Effector memory CD4-positive, alpha-beta T cell (primary cell): ENCODE data around the gene SOX13.

Source experiments
- DNase-seq, 3 donors: peaks; one replicate each; pipeline ENCODE4 v3.0.0-alpha.2; 2020
- H3K27ac ChIP-seq: 2 replicates; pipeline ENCODE4 v1.7.0; 2013; ENCODE audit warnings: mild to moderate bottlenecking, low read length, moderate library complexity; ENCODE audit not compliant: insufficient read depth, poor library complexity, severe bottlenecking
- H3K27me3 ChIP-seq: replicated peaks from 2 replicates; pipeline ENCODE4 v1.7.0; 2013; ENCODE audit warnings: mild to moderate bottlenecking, low read length; ENCODE audit not compliant: insufficient read depth, control insufficient read depth, poor library complexity, severe bottlenecking
- H3K36me3 ChIP-seq: 2 replicates; pipeline ENCODE4 v1.7.0; 2013; ENCODE audit warnings: mild to moderate bottlenecking, low read length, moderate library complexity; ENCODE audit not compliant: control insufficient read depth, insufficient read depth
- H3K4me1 ChIP-seq: 2 replicates; pipeline ENCODE4 v1.7.0; 2013; ENCODE audit warnings: low read length, mild to moderate bottlenecking; ENCODE audit not compliant: control insufficient read depth, insufficient read depth, poor library complexity, severe bottlenecking
- H3K4me3 ChIP-seq: 2 replicates; pipeline ENCODE4 v1.7.0; 2013; ENCODE audit warnings: low read length, low read depth, mild to moderate bottlenecking; ENCODE audit not compliant: insufficient read depth, poor library complexity, severe bottlenecking
- H3K9me3 ChIP-seq: 2 replicates; pipeline ENCODE4 v1.7.0; 2013; ENCODE audit warnings: mild to moderate bottlenecking, low read length, moderate library complexity; ENCODE audit not compliant: control insufficient read depth

SOX13 gene

DNA sequence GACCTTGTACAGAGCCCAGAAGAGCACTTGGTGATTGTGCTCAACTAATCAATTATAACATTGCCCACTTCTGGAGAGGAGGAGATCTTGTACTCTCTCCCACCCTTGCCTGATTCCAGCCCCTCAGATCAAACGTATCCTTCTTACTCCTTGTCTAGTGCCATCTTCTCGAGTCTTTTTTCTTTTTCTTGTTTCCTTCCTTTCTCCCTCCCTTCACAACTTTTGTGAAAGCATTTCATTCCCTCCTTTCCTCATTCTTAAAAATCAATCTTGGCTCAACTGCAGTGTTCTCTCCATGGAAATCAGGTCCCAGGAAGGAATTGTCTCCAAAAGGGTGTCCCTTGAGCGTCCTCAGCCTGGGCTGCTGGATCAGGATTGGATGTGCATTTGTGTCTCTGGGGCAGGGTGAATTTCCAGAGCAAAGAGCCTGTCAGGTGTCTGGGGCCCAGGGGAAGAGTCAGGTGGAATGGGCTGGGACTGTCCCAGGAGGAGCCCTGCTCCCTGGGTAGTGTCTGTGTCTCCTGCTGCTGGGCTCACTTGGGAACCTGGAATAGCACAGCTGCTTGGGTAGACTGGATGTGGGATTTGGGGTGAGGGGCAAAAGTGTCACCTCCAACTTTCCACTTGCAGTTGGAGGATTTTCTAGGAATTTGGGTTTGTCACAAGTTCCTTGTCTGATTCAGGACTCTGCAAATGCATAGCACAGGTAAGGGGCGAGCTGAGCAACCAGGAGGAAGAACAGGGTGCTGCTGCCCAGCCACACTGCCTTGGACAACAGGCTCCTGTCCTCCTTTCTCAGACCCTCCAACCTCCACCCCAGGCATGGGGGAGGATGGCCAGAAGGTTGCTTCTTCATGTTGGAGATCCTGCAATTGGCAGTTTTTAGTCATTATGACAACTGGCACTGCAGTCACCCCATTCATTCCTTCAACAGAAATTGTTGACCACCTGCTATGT lies 3.3 kb downstream of the SOX13 start:
- H3K4me3 ChIP-seq: no peak overlapping the region
- H3K4me1 ChIP-seq: peaks cover 15% of the 10 kb centered on the region
- H3K36me3 ChIP-seq: no peaks in the 10 kb centered on the region
- H3K27ac ChIP-seq: no peak overlapping the region
- DNase-seq: no peak
- H3K27me3 ChIP-seq: peaks cover 14% of the 10 kb centered on the region
- no peaks in the 10 kb centered on the region for H3K9me3 ChIP-seq

DNA sequence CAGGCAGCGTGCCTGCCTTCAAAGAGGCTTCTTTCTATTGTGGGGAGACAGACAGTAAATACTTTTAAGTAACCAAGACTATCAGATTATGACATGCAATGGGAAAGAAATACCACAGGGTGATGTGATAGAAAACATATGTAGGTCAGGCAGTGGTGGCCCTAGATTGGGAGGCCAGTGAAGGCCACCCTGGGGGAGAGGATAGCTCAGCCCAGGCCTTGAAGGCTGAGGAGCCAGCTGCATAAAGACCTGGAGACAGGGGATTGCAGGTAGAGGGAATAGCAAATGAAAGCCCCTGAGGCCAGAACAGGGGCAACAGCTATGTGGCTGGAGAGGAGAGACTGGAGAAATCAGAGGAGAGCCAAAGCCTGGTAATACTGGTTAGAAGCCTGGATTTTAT lies 4.0 kb downstream of the SOX13 start:
- Histone ChIP-seq H3K9me3 (no peaks in the 10 kb centered on the region), H3K4me3 (no peak overlapping the region), H3K27me3 (peaks cover 14% of the 10 kb centered on the region), H3K27ac (no peak overlapping the region), H3K4me1 (peaks cover 15% of the 10 kb centered on the region), H3K36me3 (no peaks in the 10 kb centered on the region)
- DNase-seq: no peak

DNA sequence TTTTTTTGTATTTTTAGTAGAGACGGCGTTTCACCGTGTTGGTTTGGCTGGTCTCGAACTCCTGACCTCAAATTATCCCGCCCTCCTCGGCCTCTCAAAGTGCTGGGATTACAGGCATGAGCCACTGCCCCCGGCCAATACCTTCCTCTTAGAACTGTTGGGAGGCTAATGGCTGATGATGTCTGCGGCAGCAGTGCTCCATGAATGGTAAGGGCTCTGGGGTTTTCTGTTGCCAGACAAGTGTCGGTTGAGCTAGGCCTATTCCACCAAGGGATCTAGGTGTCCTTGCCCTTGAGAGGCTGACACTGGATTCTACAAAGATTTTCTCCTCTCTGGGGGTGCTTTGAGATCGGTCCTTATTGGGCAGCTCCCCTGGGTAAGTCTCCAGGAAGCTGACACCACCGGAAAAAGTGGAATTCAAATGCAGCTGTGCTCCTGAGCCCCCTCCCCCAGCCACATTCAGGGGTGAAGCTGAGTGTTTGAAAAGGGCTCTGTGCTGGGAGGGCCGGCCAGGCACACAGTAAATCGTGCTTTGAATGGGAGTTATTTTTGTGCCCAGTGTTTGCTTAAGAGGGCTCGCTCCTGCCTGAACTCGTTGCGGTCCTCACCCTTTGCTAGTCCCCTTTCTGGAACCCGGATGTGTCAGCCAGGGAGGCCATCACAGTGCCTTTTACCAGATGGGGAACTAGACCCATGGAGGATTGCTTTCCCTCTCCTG lies 5.2 kb downstream of the SOX13 start:
- no peak for DNase-seq
- Histone ChIP-seq H3K4me3 (no peak overlapping the region), H3K36me3 (no peaks in the 10 kb centered on the region), H3K27ac (no peak overlapping the region), H3K4me1 (peaks cover 13% of the 10 kb centered on the region), H3K27me3 (peaks cover 14% of the 10 kb centered on the region), H3K9me3 (no peaks in the 10 kb centered on the region)

DNA sequence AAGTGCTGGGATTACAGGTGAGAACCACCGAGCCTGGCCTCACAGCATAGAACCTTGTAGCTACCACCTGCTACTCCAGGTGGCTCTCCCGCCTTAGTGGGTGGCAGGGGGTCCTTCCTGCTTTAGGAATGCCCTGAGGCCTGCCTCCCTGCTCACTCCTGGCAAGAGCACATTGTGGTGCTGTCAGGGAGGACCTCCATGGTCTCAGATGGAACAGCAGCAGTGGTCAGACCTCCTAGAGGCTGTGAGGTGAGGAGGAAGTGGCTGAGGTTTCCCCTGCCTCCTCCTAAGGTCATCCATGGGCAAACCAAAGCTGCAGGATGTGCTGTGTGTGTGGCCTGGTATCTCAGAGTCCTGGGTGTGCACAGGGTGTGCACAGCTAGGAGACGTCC lies 6.7 kb downstream of the SOX13 start:
- H3K27ac ChIP-seq: no peak overlapping the region
- H3K9me3 ChIP-seq: no peaks in the 10 kb centered on the region
- H3K27me3 ChIP-seq: peaks cover 6% of the 10 kb centered on the region
- no peaks in the 10 kb centered on the region for H3K36me3 ChIP-seq
- DNase-seq: no peak
- H3K4me3 ChIP-seq: no peak overlapping the region
- peaks cover 8% of the 10 kb centered on the region for H3K4me1 ChIP-seq

DNA sequence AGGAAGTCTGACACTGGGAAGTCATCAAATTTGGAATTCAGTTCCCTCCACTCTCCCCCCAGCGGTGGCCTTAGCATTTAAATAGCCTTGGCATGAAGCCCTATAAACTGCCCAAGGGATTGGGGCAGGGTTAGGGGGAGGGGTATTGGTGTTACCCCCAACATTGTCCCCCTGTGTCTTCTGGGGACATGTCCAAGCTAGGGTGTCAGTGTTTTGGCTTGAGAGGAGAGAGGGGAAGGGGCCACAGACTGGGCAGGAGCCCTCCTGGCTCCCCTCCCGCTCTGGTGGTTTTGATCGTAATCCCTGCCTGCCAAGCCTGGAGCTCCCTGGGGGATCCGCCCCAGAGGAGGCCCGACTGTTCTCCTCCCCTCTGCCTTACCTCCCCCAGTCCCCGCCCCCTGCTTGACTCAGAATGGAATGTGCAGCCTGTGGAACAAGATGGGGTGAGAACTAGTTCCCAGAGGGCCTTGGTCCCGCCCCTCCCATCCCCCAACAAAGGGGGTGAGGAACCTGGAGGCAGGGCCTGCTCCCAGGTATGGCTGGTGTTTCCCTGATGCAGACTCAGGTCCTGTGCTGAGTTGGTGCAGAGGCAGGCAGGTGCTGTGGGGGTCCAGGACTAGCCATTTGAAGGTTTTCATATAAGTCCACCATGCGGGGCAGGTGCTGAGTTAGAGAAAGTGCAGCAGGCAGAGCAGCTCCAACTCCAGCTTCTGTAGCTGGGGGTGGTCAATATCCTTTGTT lies 7.4 kb downstream of the SOX13 start:
- Histone ChIP-seq H3K9me3 (no peaks in the 10 kb centered on the region), H3K27me3 (no peaks in the 10 kb centered on the region), H3K4me1 (peaks cover 1% of the 10 kb centered on the region), H3K36me3 (no peaks in the 10 kb centered on the region), H3K4me3 (no peak overlapping the region), H3K27ac (no peak overlapping the region)
- DNase-seq: no peak

DNA sequence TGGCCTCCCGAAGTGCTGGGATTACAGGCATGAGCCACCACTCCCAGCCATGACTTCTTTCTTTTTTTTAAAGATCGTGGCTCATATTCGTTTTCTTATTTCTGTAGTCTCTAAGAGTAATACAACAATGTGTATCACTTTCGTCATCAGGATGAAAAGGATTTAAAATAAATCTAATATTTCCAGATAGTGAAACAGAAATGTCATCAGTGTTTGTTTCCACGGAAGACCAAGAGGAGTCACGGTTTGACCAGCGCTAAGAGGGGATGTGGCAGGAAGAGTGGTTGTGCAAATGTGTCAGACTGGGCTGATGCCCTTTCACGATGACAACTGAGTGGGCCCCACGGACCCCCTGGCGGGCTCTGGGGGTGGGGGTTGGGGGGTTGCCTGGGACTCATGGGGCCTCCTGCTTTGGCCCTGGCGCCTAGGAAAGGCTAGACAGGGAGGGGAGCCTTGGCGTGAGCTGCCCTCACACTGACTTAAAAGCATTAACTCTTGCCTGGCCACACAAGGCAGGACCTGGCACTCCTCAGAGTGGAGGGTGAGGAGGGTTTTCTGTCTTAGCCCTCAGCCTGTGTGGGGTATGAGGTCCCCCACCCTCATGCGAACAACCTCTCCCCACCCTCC lies 8.4 kb downstream of the SOX13 start:
- no peak for DNase-seq
- H3K27me3 ChIP-seq: no peaks in the 10 kb centered on the region
- H3K9me3 ChIP-seq: no peaks in the 10 kb centered on the region
- no peaks in the 10 kb centered on the region for H3K4me1 ChIP-seq
- no peak overlapping the region for H3K4me3 ChIP-seq
- no peak overlapping the region for H3K27ac ChIP-seq
- H3K36me3 ChIP-seq: no peaks in the 10 kb centered on the region

DNA sequence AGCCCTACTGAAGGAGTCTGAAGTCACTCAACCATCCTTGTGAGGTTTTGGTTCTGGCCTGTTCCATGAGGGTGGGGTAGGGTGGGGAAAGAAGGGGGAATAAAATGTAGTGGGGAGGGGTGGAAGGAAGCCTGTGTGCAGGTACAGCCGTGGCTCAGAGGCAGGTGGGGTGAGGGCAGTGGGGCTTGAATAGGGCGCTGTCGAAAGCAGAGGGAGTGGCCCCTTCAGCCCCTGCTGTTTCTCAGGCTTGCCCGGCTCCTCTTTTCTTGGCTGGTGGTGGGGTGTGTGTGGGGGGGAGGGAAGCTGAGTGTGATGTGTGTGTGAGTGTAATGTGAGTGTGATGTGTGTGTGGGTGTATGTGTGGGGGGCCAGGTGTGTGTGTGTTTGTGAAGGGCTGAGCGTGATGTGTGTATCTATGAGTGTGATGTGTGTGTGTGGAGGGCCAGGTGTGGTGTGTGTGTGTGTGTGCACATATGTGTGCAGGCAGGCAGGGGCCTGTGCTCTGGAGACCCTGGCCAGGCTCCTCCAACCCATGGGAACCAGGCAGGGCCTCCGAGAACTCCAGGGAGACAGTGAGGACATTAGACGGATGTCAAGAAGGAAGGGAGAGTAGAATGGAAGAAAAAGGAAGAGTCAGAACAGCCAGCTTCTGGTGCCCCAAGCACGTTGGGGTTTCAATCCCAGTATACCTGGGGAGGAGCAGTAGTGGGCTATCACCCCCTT lies 9.0 kb downstream of the SOX13 start:
- DNase-seq: no peak
- no peaks in the 10 kb centered on the region for H3K4me1 ChIP-seq
- no peaks in the 10 kb centered on the region for H3K27me3 ChIP-seq
- no peak overlapping the region for H3K27ac ChIP-seq
- no peak overlapping the region for H3K4me3 ChIP-seq
- H3K9me3 ChIP-seq: no peaks in the 10 kb centered on the region
- no peaks in the 10 kb centered on the region for H3K36me3 ChIP-seq

DNA sequence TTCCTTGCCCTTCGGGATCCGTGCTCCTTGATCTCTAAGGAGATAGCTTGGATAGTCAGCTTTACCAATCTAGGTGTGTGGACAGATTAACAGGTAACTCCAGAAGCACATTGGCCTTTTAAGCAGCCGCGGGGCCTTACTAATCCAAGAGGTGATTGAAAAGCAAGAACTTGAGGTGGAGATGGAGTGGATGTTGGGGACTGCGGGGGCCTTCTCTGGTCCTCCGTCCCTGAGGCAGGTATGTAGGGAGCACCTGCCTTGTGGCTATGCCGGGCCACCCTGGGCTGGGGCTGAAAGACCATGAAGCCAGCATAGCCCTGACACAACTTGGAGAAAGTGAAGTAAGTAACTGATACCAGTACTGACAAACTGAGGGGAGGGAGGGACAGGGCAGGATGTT lies 10.6 kb downstream of the SOX13 start:
- Histone ChIP-seq H3K4me3 (no peak overlapping the region), H3K4me1 (no peaks in the 10 kb centered on the region)

DNA sequence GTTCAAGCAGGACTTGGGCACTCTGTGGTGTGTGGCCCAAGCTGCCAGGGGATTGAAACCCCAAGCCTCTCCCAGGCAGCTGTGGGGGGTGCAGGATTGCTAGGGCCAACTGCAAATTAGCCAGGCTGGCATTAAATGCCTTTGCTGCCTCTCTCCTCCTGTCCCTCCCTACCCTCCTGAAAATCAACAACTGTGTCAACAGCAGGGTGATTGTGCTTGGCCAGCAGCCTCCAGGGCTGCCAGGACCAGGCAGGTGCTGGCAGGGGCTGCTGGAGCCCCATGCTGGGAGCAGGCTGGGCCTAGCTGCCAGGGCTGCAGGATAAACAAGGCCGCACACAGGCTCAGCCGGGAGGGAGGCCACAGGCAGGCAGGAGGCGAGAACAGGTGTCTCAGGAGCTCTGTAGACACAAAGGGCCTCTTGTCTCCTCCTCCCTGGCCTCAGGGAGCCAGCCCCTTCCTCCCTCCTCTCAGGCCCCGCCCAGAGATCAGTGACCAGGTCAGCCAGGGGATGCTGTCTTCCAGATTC lies 11.4 kb downstream of the SOX13 start:
- Histone ChIP-seq H3K27ac (no peak overlapping the region), H3K4me1 (no peaks in the 10 kb centered on the region)
- no peak for DNase-seq

More for the DNA sequence above, 10.6 kb downstream of the SOX13 start:
- Histone ChIP-seq H3K9me3 (no peaks in the 10 kb centered on the region), H3K27ac (no peak overlapping the region), H3K27me3 (no peaks in the 10 kb centered on the region), H3K36me3 (no peaks in the 10 kb centered on the region)
- DNase-seq: no peak

More for the DNA sequence above, 11.4 kb downstream of the SOX13 start:
- no peaks in the 10 kb centered on the region for H3K36me3 ChIP-seq
- H3K27me3 ChIP-seq: no peaks in the 10 kb centered on the region
- no peaks in the 10 kb centered on the region for H3K9me3 ChIP-seq
- H3K4me3 ChIP-seq: no peak overlapping the region
